GM21367 (cell line): ENCODE measurements around the gene TXNDC11.

Experiments
- ATAC-seq: cut with Tn5 transposase; IDR thresholded peaks from one replicate; pipeline ENCODE4 v1.9.1; 2021; ENCODE audit not compliant: unreplicated experiment

Gene TXNDC11

DNA sequence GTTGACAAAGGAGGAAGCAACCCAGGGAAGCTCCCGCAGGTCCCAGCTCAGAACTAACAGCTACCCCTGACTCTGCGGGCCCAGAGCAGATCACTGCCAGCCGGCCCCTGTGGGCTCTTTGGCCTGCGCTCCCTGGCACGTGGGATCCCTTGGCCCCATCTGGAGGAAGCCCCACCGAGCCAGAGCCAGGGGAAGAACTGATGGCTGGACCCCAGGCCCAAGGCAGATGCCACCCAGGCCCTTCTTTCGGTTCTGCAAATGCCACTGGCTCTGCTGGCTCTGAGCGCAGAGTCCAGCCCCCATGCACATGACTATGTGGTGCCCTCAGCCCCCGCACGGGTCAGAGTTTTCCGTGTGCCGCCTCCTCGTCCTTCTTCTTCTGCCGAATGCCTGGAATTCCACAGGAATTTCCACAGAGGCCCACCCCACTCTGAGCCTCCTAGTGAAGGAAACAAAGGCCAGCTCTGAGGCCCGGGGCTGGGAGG, 110.2 kb downstream of the TXNDC11 start:
- ATAC-seq, result no peak

DNA sequence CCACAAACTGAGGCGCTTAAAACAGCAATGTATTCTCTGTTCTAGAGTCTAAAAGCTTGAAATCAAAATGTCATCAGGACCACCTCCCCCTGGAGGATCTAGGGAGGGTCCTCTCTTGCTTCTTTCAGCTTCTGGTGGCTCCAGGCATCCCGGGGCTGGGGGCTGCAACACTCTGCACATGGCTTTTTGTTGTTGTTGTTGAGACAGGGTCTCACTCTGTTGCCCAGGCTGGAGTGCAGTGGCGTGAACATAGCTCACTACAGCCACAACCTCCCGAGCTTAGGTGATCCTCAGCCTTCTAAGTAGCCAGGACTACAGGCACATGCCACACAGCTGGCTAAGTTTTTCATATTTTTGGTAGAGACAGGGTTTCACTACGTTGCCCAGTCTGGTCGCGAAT, 111.4 kb downstream of the TXNDC11 start:
- ATAC-seq, result no peak

DNA sequence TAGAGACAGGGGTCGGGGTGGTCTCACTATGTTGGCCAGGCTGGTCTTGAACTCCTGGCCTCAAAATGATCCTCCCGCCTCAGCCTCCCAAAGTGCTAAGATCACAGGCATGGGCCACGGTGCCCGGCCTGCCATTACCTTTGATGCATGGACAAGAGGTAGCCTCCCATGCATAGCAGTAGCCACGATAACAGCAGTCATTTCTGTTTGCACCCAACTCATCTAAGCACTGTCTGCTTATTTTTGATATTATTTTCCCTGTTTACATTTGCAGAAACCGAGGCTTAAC, 111.9 kb downstream of the TXNDC11 start:
- ATAC-seq, result no peak

DNA sequence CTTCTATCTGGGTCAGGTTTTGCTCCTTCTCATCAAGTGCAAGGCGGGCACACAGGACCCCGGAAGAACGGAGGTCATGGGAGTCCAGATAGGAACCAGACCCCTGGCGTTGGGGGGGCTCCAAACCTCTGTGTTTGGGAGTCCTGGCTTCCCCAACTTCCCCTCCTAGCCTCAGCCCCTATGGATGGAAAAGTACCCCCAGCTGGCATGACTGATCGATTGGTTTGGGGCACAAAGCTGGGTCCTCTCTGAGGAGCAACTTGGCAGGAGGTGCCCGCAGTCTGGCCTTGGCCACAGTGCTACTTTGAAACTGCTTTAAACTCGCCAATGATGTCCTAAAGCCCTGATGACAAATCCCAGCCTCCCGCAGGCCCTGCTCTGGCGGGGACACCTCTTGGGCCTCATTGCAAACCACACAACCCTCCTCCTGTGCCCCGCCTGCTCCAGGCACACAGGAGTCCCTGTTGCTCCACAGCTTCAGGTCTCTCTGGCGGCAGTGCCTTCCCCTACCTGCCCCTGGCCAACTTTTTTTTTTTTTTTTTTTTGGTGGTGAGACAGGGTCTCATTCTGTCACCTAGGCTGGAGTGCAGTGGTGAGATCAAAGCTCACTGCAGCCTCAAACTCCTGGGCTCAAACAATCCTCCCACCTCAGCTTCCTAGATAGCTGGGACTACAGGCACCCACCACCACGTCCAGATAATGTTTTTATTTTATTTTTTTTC, 112.5 kb downstream of the TXNDC11 start:
- no peak for ATAC-seq
